ENCODE data around the gene EPHA10.

The EPHA10 gene

DNA sequence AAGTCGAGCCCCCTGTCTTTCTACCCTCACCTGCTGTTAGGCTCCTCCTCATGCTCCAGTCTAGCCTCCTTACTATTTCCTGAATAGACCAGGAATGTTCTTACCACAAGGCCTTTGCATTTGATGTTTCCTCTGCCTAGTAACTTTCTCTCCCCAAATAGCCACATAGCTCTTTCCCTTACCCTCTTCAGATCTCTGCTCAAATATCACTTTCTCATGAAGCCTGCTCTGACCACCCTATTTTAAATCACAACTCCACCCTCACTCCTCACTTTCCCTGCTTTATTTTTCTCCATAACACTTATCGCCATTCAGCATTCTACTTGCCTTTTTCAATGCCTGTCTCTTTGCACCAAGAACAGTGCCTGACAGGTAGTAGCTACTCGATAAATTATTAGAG lies 79.2 kb downstream of the EPHA10 start:
- TF ChIP-seq REST (IDR thresholded peaks at IDR 0.05; ENCODE audit: insufficient read depth in 1 of 2, low read depth in 2 of 2, low read length in 2 of 2) (no peak), TAF1 (IDR thresholded peaks at IDR 0.05; ENCODE audit: borderline replicate concordance, insufficient read depth, low read length) (no peak), FOXP2 (optimal IDR thresholded peaks at IDR 0.05; ENCODE audit: borderline replicate concordance, extremely low read depth, extremely low read length, insufficient read depth) (no peak), SIN3A (IDR thresholded peaks at IDR 0.05; ENCODE audit: borderline replicate concordance, insufficient read depth, low read length) (no peak)

DNA sequence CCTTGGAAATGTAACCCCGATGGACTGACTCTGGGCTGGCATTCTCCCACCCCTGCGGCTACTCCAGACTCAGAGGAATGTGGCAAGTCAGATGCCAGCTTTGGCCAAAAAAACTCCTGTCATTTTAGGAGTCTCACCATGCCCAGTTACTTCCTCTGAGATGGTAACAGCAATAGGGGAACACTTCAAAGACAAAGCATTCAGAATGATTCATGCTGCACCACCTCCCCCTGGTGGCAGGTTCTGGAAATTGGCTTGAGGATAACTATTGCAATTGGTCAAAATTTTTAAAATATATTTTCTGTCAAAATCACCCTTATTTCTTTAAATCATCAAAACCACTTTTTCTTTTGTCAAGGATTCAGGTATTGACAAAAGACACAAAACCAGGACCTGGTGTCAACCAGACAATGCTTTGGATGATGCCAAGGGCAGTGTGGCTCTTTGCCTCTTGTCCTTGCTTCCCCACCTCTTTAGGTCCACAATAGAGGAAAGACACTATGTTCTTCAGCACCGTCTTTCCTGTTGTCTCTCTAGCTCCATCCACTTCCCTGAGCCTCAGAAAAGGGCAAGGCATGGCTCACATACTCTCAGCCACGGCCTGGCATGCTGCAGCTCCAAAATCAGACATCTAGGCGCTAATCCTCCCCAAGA lies 82.5 kb downstream of the EPHA10 start:
- TF ChIP-seq REST (IDR thresholded peaks at IDR 0.05; ENCODE audit: insufficient read depth in 1 of 2, low read depth in 2 of 2, low read length in 2 of 2) (no peak), SIN3A (IDR thresholded peaks at IDR 0.05; ENCODE audit: borderline replicate concordance, insufficient read depth, low read length) (no peak), TAF1 (IDR thresholded peaks at IDR 0.05; ENCODE audit: borderline replicate concordance, insufficient read depth, low read length) (no peak), FOXP2 (optimal IDR thresholded peaks at IDR 0.05; ENCODE audit: borderline replicate concordance, extremely low read depth, extremely low read length, insufficient read depth) (no peak), POLR2AphosphoS5 (IDR thresholded peaks at IDR 0.05; ENCODE audit: low read depth, low read length) (no peak)

- TF ChIP-seq FOXP2 (optimal IDR thresholded peaks at IDR 0.05; ENCODE audit: borderline replicate concordance, extremely low read depth, extremely low read length, insufficient read depth) (no peak), REST (IDR thresholded peaks at IDR 0.05; ENCODE audit: insufficient read depth in 1 of 2, low read depth in 2 of 2, low read length in 2 of 2) (no peak), SIN3A (IDR thresholded peaks at IDR 0.05; ENCODE audit: borderline replicate concordance, insufficient read depth, low read length) (no peak), TAF1 (IDR thresholded peaks at IDR 0.05; ENCODE audit: borderline replicate concordance, insufficient read depth, low read length) (no peak), POLR2AphosphoS5 (IDR thresholded peaks at IDR 0.05; ENCODE audit: low read depth, low read length) (no peak)
Measured at GRCh38 chr1:37680933-37681332, 84.0 kb downstream of the EPHA10 start.

GRCh38 chr1:37677808-37678207 lies 87.1 kb downstream of the EPHA10 start:
- TF ChIP-seq SIN3A (IDR thresholded peaks at IDR 0.05; ENCODE audit: borderline replicate concordance, insufficient read depth, low read length), result no peak
- TF ChIP-seq REST (IDR thresholded peaks at IDR 0.05; ENCODE audit: insufficient read depth in 1 of 2, low read depth in 2 of 2, low read length in 2 of 2), result no peak
- no peak for TF ChIP-seq POLR2AphosphoS5 (IDR thresholded peaks at IDR 0.05; ENCODE audit: low read depth, low read length)
- TF ChIP-seq TAF1 (IDR thresholded peaks at IDR 0.05; ENCODE audit: borderline replicate concordance, insufficient read depth, low read length), result no peak
- no peak for TF ChIP-seq FOXP2 (optimal IDR thresholded peaks at IDR 0.05; ENCODE audit: borderline replicate concordance, extremely low read depth, extremely low read length, insufficient read depth)

- TF ChIP-seq TAF1 (IDR thresholded peaks at IDR 0.05; ENCODE audit: borderline replicate concordance, insufficient read depth, low read length), result no peak
- no peak for TF ChIP-seq POLR2AphosphoS5 (IDR thresholded peaks at IDR 0.05; ENCODE audit: low read depth, low read length)
- no peak for TF ChIP-seq FOXP2 (optimal IDR thresholded peaks at IDR 0.05; ENCODE audit: borderline replicate concordance, extremely low read depth, extremely low read length, insufficient read depth)
- no peak for TF ChIP-seq SIN3A (IDR thresholded peaks at IDR 0.05; ENCODE audit: borderline replicate concordance, insufficient read depth, low read length)
- no peak for TF ChIP-seq REST (IDR thresholded peaks at IDR 0.05; ENCODE audit: insufficient read depth in 1 of 2, low read depth in 2 of 2, low read length in 2 of 2)
Measured at GRCh38 chr1:37677143-37677439, 87.8 kb downstream of the EPHA10 start.

Data from PFSK-1 (cell line).